ENCODE results near the gene LMAN1.

Gene LMAN1

GRCh38 chr18:59358712-59359575 lies at the start of gene LMAN1:
Gene LMAN1, minus strand, starts transcription at chr18:59359265. Its CDS starts 21 bp downstream, at chr18:59359244.
- H3K4me3 ChIP-seq (ENCODE audit: low read depth, low read length, poor library complexity, severe bottlenecking): peak within 1 kb of the TSS; percentile 75
- no peaks in the 10 kb centered on the region for H3K9me3 ChIP-seq (ENCODE audit: low read length)
- no peaks in the 10 kb centered on the region for H3K27me3 ChIP-seq (ENCODE audit: insufficient read depth, low read length)
- peaks cover 5% of the 10 kb centered on the region; the same call in 1 of the 2 replicates for H3K79me2 ChIP-seq (ENCODE audit: insufficient read depth, low read length)
- H3K36me3 ChIP-seq (ENCODE audit: insufficient read depth, low read length): peaks cover 21% of the 10 kb centered on the region
- no peaks in the 10 kb centered on the region for H3K9me2 ChIP-seq (ENCODE audit: low read depth, low read length)
- H4K20me1 ChIP-seq (ENCODE audit: insufficient read depth, low read length): no peaks in the 10 kb centered on the region
- peak within 1 kb of the TSS; percentile 45 for H3K27ac ChIP-seq (ENCODE audit: low read depth, low read length, poor library complexity, severe bottlenecking)
- H3K9ac ChIP-seq (ENCODE audit: low read length): peak within 1 kb of the TSS; percentile 69
- peaks cover 27% of the 10 kb centered on the region for H3K4me1 ChIP-seq (ENCODE audit: insufficient read depth, low read length, severe bottlenecking)
- peak within 1 kb of the TSS; percentile 88 for H2AFZ ChIP-seq (ENCODE audit: low read length)
- no peaks in the 10 kb centered on the region for H3F3A ChIP-seq (ENCODE audit: insufficient read depth, low read length)
- no peak for TF ChIP-seq EZH2 (IDR thresholded peaks at IDR 0.05; ENCODE audit: borderline replicate concordance, low read length)
- no peak for TF ChIP-seq CTCF (IDR thresholded peaks at IDR 0.05; ENCODE audit: low read length)
- H3K4me2 ChIP-seq (ENCODE audit: low read length): peak within 1 kb of the TSS; percentile 89

GRCh38 chr18:59402432-59403090 lies 43.5 kb upstream of the LMAN1 start:
- Histone ChIP-seq H3F3A (ENCODE audit: insufficient read depth, low read length) (no peaks in the 10 kb centered on the region), H3K4me1 (ENCODE audit: insufficient read depth, low read length, severe bottlenecking) (no peaks in the 10 kb centered on the region), H3K4me3 (ENCODE audit: low read depth, low read length, poor library complexity, severe bottlenecking) (no peak overlapping the region), H3K9me3 (ENCODE audit: low read length) (no peaks in the 10 kb centered on the region), H3K9me2 (ENCODE audit: low read depth, low read length) (no peaks in the 10 kb centered on the region), H3K27ac (ENCODE audit: low read depth, low read length, poor library complexity, severe bottlenecking) (no peak overlapping the region), H3K27me3 (ENCODE audit: insufficient read depth, low read length) (no peaks in the 10 kb centered on the region), H3K4me2 (ENCODE audit: low read length) (no peak overlapping the region), H3K79me2 (ENCODE audit: insufficient read depth, low read length) (no peaks in the 10 kb centered on the region), H3K9ac (ENCODE audit: low read length) (no peak overlapping the region), H2AFZ (ENCODE audit: low read length) (no peak overlapping the region), H4K20me1 (ENCODE audit: insufficient read depth, low read length) (no peaks in the 10 kb centered on the region), H3K36me3 (ENCODE audit: insufficient read depth, low read length) (no peaks in the 10 kb centered on the region)
- TF ChIP-seq CTCF (IDR thresholded peaks at IDR 0.05; ENCODE audit: low read length): peak; percentile 98
- no peak for TF ChIP-seq EZH2 (IDR thresholded peaks at IDR 0.05; ENCODE audit: borderline replicate concordance, low read length)

GRCh38 chr18:59400407-59400806 lies 41.3 kb upstream of the LMAN1 start:
- Histone ChIP-seq H4K20me1 (ENCODE audit: insufficient read depth, low read length) (no peaks in the 10 kb centered on the region), H2AFZ (ENCODE audit: low read length) (no peak overlapping the region), H3K9ac (ENCODE audit: low read length) (no peak overlapping the region), H3K4me3 (ENCODE audit: low read depth, low read length, poor library complexity, severe bottlenecking) (no peak overlapping the region), H3K36me3 (ENCODE audit: insufficient read depth, low read length) (no peaks in the 10 kb centered on the region), H3K4me2 (ENCODE audit: low read length) (no peak overlapping the region), H3K27ac (ENCODE audit: low read depth, low read length, poor library complexity, severe bottlenecking) (no peak overlapping the region), H3K27me3 (ENCODE audit: insufficient read depth, low read length) (no peaks in the 10 kb centered on the region), H3K4me1 (ENCODE audit: insufficient read depth, low read length, severe bottlenecking) (no peaks in the 10 kb centered on the region), H3K9me3 (ENCODE audit: low read length) (no peaks in the 10 kb centered on the region), H3F3A (ENCODE audit: insufficient read depth, low read length) (no peaks in the 10 kb centered on the region), H3K9me2 (ENCODE audit: low read depth, low read length) (no peaks in the 10 kb centered on the region), H3K79me2 (ENCODE audit: insufficient read depth, low read length) (no peaks in the 10 kb centered on the region)
- no peak for TF ChIP-seq EZH2 (IDR thresholded peaks at IDR 0.05; ENCODE audit: borderline replicate concordance, low read length)
- no peak for TF ChIP-seq CTCF (IDR thresholded peaks at IDR 0.05; ENCODE audit: low read length)
